Measurements from ENCODE around the gene KIF21A. TPM values are rescaled to one million over a fixed set of nuclear protein-coding genes. Genes with fewer than 3 reads are reported as not detected.
"Not testable (repeated sequence)": the region's sequence is repeated elsewhere in the genome, so short reads cannot be mapped to it uniquely, and the experiment has no call there.

KIF21A gene
- total RNA-seq, 1 experiment from 2014 or later: 22.3 TPM

- DNase-seq (ENCODE audit: low spot score): no peak
Observed at GRCh38 chr12:39341761-39342160, 101.2 kb downstream of the KIF21A start.

- DNase-seq (ENCODE audit: low spot score): no peak
Observed at GRCh38 chr12:39341179-39341578, 101.7 kb downstream of the KIF21A start.

DNA sequence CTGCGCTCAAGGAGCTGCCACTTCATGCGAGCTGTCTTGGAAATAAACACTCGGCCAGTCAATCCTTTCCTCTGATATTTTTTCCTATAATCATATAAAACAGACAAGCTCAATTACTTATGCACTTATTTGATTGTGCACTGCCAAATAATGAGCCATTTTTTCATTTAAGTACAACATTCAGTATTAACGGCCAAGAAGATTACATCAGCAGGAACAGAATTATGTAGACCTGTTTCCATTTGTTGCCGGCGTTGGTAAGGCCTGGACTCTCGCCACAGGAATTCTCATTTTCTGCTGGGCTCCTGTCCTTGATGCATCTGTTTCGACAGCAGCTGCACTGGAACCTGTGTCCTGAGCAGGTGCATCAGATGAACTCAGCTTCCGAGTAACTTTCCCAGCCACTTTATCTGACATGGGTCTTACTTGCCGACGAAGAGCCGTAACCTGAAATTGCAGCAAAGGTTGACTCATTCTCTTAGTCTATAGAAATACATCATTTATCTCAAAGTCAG is 110.2 kb downstream of the KIF21A start:
- DNase-seq (ENCODE audit: low spot score): no peak

DNA sequence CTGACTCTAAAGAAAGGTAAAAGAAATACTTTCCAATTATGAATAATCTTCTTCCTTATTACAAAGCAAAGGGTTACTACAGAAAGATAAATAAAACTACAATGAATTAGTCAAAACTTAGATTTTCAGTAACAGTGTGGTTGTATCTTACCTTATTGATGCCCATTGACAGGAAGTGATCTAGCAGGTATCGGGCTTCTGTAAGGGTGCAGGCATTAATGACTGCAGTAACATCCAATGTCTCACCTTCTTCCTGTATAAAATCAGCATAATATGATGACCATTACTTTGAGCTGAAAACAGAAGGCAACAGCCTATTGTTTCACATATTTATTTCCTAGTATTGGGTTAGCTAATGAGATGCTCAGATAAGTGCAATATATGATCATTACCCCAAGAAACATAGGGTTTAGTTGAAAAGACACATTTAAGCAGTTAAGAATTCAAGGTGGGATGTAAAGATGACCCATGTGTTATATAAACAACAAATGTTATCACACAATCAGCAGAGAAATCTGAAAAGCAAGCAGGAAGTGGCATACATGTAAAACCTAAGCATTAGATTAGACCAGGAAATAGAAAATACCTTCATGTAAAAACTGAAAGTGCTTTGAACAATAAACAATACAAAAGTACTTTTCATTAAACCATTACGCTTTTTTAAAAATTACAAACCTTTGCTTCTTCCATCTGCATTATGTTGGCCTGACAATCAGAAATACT is 111.2 kb downstream of the KIF21A start:
- DNase-seq (ENCODE audit: low spot score): no peak

GRCh38 chr12:39329876-39330275 is 113.0 kb downstream of the KIF21A start:
- no peak for DNase-seq (ENCODE audit: low spot score)

GRCh38 chr12:39329018-39329417 is 113.9 kb downstream of the KIF21A start:
- DNase-seq (ENCODE audit: low spot score): peak; percentile 1

DNA sequence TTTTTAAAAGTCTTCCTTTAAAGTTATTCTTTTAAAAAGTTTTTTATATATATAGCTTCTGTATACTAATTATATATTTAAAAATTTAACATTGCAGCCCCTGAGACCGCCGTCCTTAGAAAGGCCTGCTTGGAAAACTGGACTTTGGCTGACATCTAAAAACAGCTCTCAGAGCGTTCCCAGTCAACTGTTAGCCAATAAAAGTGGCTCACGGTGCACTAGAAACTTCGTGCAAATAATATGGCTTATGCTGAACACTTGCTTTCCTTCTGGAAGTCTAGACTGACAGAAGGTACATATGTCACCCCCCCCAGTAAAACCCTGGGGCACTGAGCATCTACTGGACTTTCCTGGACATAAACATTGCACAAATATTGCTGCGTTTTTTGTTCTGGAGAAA is 115.0 kb downstream of the KIF21A start:
- no peak for DNase-seq (ENCODE audit: low spot score)

DNA sequence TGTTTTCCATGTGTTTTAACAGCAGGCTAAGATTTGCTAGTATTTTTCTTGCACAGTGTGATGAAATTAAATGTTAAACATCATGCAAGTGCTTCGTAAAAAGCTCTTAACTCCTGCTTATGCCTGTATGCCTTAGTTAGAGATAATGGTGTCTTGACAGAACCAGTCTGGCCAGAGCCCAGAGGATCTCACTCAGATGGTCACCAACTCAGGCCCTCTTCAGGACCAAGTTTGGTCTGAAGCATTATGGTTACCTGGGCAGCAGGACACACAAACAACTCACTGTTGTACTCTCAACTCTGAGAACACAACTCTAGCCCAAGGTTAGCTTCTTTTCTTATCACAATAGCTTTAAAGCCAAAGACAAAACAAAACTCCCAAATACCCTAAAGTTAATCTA is 115.4 kb downstream of the KIF21A start:
- no peak for DNase-seq (ENCODE audit: low spot score)

DNA sequence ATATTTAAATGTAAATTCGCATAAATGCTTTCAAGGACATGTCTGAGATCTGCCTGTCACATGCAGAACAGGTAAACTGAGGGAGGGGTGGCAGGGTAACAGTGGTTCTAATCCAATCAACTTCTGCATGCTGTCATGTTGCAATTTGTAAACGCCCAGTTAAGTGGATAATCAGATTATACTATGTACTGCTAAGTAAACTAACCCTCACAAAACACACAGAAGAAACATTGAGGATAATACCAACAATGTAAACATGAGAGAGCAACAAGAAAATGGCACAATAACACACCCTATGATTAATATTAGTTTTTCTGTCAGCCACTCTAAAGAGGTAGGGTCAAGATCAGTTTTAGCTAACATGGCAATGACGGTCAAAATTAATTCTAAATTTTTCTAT is 123.7 kb downstream of the KIF21A start:
- DNase-seq (ENCODE audit: low spot score): no peak

GRCh38 chr12:39314547-39314946 is 128.4 kb downstream of the KIF21A start:
- DNase-seq (ENCODE audit: low spot score): no peak

GRCh38 chr12:39309516-39309915 is 133.4 kb downstream of the KIF21A start:
- no peak for DNase-seq (ENCODE audit: low spot score)

- no peak for DNase-seq (ENCODE audit: low spot score)
Observed at GRCh38 chr12:39301422-39301821, 141.5 kb downstream of the KIF21A start.

GRCh38 chr12:39300799-39301198 is 142.1 kb downstream of the KIF21A start:
- DNase-seq (ENCODE audit: low spot score): no peak

- DNase-seq (ENCODE audit: low spot score): no peak
Observed at GRCh38 chr12:39297891-39298290, 145.0 kb downstream of the KIF21A start.

- DNase-seq (ENCODE audit: low spot score): no peak
Observed at GRCh38 chr12:39296496-39296895, 146.4 kb downstream of the KIF21A start.

DNA sequence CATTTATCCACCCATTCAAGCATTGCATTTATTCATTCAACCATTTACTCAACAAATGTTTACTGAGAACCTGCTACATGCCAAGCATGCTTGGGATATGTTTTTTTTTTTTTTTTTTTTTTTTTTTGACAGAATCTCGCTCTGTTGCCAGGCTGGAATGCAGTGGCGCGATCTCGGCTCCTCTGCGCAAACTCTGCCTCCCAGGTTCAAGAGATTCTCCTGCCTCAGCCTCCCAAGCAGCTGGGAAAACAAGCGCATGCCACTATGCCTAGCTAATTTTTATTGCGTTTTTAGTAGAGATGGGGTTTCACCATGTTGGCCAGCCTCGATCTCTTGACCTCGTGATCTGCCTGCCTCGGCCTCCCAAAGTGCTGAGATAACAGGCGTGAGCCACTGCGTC is 147.3 kb downstream of the KIF21A start:
- not testable (repeated sequence) for DNase-seq (ENCODE audit: low spot score)

DNA sequence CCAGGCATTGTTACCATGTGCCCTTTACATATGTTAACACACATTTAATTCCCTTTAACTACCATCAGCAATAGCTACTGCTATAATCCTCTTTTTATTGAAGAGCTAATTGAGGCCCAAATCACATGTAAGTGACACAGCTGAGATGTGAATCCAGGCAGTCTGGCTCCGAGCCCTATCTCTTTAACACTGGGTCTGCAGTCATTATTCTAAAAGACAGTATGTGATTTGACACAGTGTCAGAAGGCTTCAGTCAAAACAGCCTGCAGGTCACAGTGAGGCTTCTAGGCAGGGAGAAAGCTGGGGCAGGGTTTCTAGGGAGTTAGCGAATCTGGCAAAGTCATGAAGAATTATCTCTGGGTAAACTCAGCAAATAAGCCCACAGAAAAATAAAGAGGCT is 148.2 kb downstream of the KIF21A start:
- no peak for DNase-seq (ENCODE audit: low spot score)

DNA sequence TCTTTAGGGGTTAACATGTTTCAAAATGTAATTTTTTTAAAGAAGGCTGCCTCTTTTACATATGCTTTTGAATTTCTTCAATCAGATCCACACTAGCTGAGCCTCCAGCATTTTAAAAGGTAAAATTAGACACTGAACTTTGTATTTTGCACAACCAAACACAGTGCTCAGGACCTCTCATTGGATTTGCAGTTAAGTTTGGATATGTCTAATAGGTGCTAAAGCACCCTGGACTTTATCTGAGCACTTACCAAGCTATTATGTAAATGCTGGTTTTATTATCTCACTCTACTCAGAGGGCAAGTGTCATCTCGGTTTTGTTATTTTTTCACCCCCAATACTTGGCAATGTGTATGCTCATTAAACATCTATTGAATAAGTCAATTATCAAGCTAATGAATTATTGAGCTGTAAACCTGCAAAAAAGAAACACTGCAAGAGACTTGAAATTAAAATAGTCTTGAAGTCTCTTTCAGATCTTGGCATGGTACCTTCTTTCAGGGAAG is 150.7 kb downstream of the KIF21A start:
- DNase-seq (ENCODE audit: low spot score): no peak

DNA sequence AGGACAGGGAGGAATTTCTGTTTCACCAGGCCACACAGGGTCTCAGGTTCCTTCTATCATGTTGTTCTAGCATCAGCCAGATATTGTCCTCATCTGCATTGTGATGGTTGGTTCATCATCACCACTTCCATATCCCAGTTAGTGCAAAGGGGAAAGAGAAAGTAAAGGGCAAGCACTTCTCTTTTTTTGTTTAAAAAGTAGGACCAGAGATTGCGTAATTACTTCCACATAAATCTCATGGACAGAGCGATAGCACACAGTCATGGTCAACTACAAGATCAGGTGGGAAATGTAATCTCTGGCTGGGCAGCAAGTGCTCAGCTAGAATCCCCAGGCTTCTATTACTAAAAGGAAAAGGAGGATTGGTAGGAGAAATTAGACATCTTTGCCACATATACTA is 155.1 kb downstream of the KIF21A start:
- no peak for DNase-seq (ENCODE audit: low spot score)

DNA sequence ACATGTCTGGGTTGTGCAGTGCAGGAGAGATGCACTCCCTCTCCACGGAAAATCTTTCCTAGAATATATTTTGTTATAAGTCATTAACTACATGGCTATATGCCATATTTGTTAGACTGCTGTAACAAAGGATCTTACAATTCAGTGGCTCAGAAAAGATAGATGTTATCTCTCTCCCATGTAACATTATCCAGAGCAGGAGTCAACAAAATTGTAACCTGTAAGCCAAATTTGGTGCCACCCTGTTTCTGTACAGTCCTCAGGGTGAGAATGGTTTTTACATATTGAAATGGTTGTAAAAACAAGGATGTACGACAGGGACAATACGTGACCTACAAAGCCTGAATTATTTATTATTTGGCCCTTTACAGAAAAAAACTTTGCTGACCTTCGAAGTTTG is 155.5 kb downstream of the KIF21A start:
- DNase-seq (ENCODE audit: low spot score): no peak

- no peak for DNase-seq (ENCODE audit: low spot score)
Observed at GRCh38 chr12:39278426-39278825, 164.5 kb downstream of the KIF21A start.

DNA sequence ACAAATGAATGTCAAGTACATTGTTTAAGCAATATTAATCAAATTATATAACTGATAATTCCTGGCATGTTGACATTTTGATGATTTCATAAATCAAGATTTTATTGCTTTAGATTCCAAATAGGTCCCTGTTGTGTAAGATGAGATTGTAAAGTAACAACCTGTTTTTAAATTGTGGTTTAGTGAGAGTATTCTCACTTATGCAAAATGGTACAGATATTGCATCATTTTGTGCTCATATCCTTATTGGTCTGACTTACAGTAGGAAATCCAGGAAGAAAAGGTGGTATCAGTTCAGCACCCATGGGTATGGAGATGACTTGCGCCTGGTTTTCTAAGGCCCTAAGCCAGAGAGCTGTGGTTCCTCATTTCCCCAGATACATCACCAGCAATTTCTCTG is 165.5 kb downstream of the KIF21A start:
- no peak for DNase-seq (ENCODE audit: low spot score)

- DNase-seq (ENCODE audit: low spot score): no peak
Observed at GRCh38 chr12:39275846-39276245, 167.1 kb downstream of the KIF21A start.

All from A172 (cell line).